OCI-LY1 (cell line): ENCODE results near the gene EPHA1.

ENCODE experiments used
- H2AFZ ChIP-seq: fragments of 200-600 bp; sonication (generic), shearing (Covaris generic); 2 replicates; pipeline ENCODE4 v1.6.0; 2014; ENCODE audit warnings: antibody characterized with exemption, mild to moderate bottlenecking, low read length
- H3F3A ChIP-seq: fragments of 200-600 bp; sonication (generic), shearing (Covaris generic); 2 replicates; pipeline ENCODE4 v1.6.0; 2014; ENCODE audit warnings: mild to moderate bottlenecking, antibody characterized with exemption, low read length, moderate library complexity; ENCODE audit not compliant: insufficient read depth
- H3K27ac ChIP-seq: fragments of 200-600 bp; sonication (generic); 2 replicates; pipeline ENCODE4 v1.5.1; 2014; ENCODE audit warnings: low read length, mixed run types, mild to moderate bottlenecking, low read depth; ENCODE audit not compliant: poor library complexity, severe bottlenecking
- H3K27me3 ChIP-seq: fragments of 200-600 bp; sonication (generic); 2 replicates; pipeline ENCODE4 v1.6.0; 2014; ENCODE audit warnings: antibody characterized with exemption, mild to moderate bottlenecking, low read length, moderate library complexity; ENCODE audit not compliant: insufficient read depth
- H3K36me3 ChIP-seq: fragments of 200-600 bp; sonication (generic); 2 replicates; pipeline ENCODE4 v1.6.1; 2014; ENCODE audit warnings: mild to moderate bottlenecking, antibody characterized with exemption, low read length, moderate library complexity, mixed read lengths; ENCODE audit not compliant: insufficient read depth
- H3K4me1 ChIP-seq: fragments of 200-600 bp; sonication (generic); 2 replicates; pipeline ENCODE4 v1.5.1; 2014; ENCODE audit warnings: mild to moderate bottlenecking, low read length, moderate library complexity; ENCODE audit not compliant: insufficient read depth, severe bottlenecking
- H3K4me2 ChIP-seq: fragments of 200-600 bp; sonication (generic), shearing (Covaris generic); 2 replicates; pipeline ENCODE4 v1.6.1; 2014; ENCODE audit warnings: low read length
- H3K4me3 ChIP-seq: fragments of 200-600 bp; sonication (generic); 2 replicates; pipeline ENCODE4 v1.5.1; 2014; ENCODE audit warnings: low read length, low read depth, mild to moderate bottlenecking, mixed read lengths; ENCODE audit not compliant: poor library complexity, severe bottlenecking
- H3K79me2 ChIP-seq: fragments of 200-600 bp; shearing (Covaris generic); 2 replicates; pipeline ENCODE4 v1.6.1; 2016; ENCODE audit warnings: mixed run types, low read length, mixed read lengths; ENCODE audit not compliant: insufficient read depth
- H3K9ac ChIP-seq: fragments of 200-600 bp; sonication (generic), shearing (Covaris generic); 2 replicates; pipeline ENCODE4 v1.6.1; 2014; ENCODE audit warnings: mild to moderate bottlenecking, low read length, mixed read lengths
- H3K9me2 ChIP-seq: fragments of 200-600 bp; sonication (generic), shearing (Covaris generic); 2 replicates; pipeline ENCODE4 v1.6.1; 2014; ENCODE audit warnings: low read depth, mild to moderate bottlenecking, low read length, mixed read lengths
- H3K9me3 ChIP-seq: fragments of 200-600 bp; shearing (Covaris generic); 2 replicates; pipeline ENCODE4 v1.6.1; 2014; ENCODE audit warnings: low read length, mixed read lengths
- H4K20me1 ChIP-seq: fragments of 200-600 bp; sonication (generic), shearing (Covaris generic); 2 replicates; pipeline ENCODE4 v1.6.0; 2016; ENCODE audit warnings: mild to moderate bottlenecking, low read length; ENCODE audit not compliant: insufficient read depth
- EZH2 ChIP-seq: fragments of 200-600 bp; sonication (generic), shearing (Covaris generic); IDR thresholded peaks from 2 replicates; pipeline ENCODE4 v1.8.0; 2017; ENCODE audit warnings: borderline replicate concordance, mixed run types, mild to moderate bottlenecking, antibody characterized with exemption, low read length, moderate library complexity, mixed read lengths
- TF ChIP-seq, protein P1 (sequence below): fragments of 200-600 bp; sonication (generic), shearing (Covaris generic); IDR thresholded peaks from 2 replicates; pipeline ENCODE4 v1.5.1; 2017; ENCODE audit warnings: mild to moderate bottlenecking, antibody characterized with exemption, low read length, moderate library complexity, mixed read lengths

The EPHA1 gene

DNA sequence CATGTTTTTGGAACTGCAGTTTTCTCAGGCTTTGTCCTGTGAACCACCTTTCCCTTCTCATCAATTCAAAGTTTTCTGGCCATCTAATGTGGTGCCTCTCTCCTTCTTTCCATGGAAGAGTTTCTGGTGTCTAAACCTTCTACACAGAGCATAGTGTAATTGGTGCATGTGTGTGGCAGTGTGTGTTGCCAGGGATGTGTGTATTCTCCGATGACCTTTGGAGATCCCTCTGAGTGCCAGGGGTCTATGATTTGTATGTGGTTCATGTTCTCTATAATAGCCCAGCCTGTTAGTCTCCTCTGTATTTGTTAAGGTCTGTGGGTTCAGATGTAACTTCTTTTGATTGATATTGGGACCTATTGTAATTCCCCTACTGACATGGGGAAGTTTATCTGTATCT lies 36.1 kb upstream of the EPHA1 start:
- TF ChIP-seq, protein P1, sequence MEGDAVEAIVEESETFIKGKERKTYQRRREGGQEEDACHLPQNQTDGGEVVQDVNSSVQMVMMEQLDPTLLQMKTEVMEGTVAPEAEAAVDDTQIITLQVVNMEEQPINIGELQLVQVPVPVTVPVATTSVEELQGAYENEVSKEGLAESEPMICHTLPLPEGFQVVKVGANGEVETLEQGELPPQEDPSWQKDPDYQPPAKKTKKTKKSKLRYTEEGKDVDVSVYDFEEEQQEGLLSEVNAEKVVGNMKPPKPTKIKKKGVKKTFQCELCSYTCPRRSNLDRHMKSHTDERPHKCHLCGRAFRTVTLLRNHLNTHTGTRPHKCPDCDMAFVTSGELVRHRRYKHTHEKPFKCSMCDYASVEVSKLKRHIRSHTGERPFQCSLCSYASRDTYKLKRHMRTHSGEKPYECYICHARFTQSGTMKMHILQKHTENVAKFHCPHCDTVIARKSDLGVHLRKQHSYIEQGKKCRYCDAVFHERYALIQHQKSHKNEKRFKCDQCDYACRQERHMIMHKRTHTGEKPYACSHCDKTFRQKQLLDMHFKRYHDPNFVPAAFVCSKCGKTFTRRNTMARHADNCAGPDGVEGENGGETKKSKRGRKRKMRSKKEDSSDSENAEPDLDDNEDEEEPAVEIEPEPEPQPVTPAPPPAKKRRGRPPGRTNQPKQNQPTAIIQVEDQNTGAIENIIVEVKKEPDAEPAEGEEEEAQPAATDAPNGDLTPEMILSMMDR: no peak
- no peak for TF ChIP-seq EZH2
- Histone ChIP-seq H3K27ac (no peak overlapping the region), H3K27me3 (no peaks in the 10 kb centered on the region), H3K4me3 (no peak overlapping the region), H3K9me2 (no peaks in the 10 kb centered on the region), H3F3A (no peaks in the 10 kb centered on the region), H2AFZ (no peak overlapping the region), H3K36me3 (no peaks in the 10 kb centered on the region), H4K20me1 (no peaks in the 10 kb centered on the region), H3K79me2 (no peaks in the 10 kb centered on the region), H3K9ac (no peak overlapping the region), H3K4me2 (no peak overlapping the region), H3K9me3 (no peaks in the 10 kb centered on the region), H3K4me1 (no peaks in the 10 kb centered on the region)

DNA sequence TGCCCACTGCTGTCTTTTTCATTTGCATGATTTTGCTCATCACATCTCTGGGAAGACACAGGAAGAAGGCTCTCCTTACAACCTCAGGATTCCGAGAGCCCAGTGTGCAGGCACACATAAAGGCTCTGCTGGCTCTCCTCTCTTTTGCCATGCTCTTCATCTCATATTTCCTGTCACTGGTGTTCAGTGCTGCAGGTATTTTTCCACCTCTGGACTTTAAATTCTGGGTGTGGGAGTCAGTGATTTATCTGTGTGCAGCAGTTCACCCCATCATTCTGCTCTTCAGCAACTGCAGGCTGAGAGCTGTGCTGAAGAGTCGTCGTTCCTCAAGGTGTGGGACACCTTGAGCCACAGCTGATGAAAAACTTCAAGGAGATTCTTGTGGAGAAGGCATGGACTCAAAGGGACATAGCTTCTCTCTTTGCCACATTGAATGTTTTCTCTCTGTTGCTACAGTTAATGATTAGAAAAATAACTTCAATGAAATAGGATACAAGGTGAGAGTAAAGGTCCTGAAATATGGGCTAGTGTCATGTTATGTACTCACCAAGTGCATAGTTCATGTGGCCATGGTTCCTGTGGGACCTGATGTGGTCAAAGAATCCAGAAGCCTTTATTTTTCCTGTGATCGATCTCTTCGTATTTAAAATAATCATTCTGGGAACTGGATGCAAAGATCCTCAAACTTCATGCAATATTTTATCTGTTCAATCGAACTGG lies 35.6 kb upstream of the EPHA1 start:
- Histone ChIP-seq H3K4me3 (no peak overlapping the region), H3K36me3 (no peaks in the 10 kb centered on the region), H3K9me2 (no peaks in the 10 kb centered on the region), H3K79me2 (no peaks in the 10 kb centered on the region), H3K4me2 (no peak overlapping the region), H2AFZ (no peak overlapping the region), H3K27ac (no peak overlapping the region), H3K9ac (no peak overlapping the region), H4K20me1 (no peaks in the 10 kb centered on the region), H3K4me1 (no peaks in the 10 kb centered on the region), H3F3A (no peaks in the 10 kb centered on the region), H3K27me3 (no peaks in the 10 kb centered on the region), H3K9me3 (no peaks in the 10 kb centered on the region)
- TF ChIP-seq, protein P1: no peak
- TF ChIP-seq EZH2: no peak

GRCh38 chr7:143443153-143443552 lies 34.5 kb upstream of the EPHA1 start, which contains the start of gene TAS2R60:
TAS2R60 (plus strand) TSS chr7:143443453; CDS start chr7:143443453, 0 bp downstream.
- TF ChIP-seq, protein P1: no peak
- no peak for TF ChIP-seq EZH2
- Histone ChIP-seq H3K4me1 (no peaks in the 10 kb centered on the region), H3K79me2 (no peaks in the 10 kb centered on the region), H3K36me3 (no peaks in the 10 kb centered on the region), H3K9me3 (no peaks in the 10 kb centered on the region), H3K4me2 (no peak within 1 kb of the TSS), H3K27me3 (no peaks in the 10 kb centered on the region), H3K9ac (no peak within 1 kb of the TSS), H3F3A (no peaks in the 10 kb centered on the region), H2AFZ (no peak within 1 kb of the TSS), H3K4me3 (no peak within 1 kb of the TSS), H3K27ac (no peak within 1 kb of the TSS), H3K9me2 (no peaks in the 10 kb centered on the region), H4K20me1 (no peaks in the 10 kb centered on the region)
